COR-L47 (cell line): ENCODE data around the gene HLA-A.
A peak's percentile ranks its signal among the peaks of the same experiment; 100 is the strongest.

ENCODE experiments used
- DNase-seq: peaks from one replicate; lab custom pipeline; 2025; lab: John Stamatoyannopoulos, UW

Gene HLA-A

GRCh38 chr6:29935273-29935955 is 6.9 kb upstream of the HLA-A start:
- DNase-seq: no peak

- DNase-seq: no peak
Measured at GRCh38 chr6:29938746-29939508, 3.4 kb upstream of the HLA-A start.

DNA sequence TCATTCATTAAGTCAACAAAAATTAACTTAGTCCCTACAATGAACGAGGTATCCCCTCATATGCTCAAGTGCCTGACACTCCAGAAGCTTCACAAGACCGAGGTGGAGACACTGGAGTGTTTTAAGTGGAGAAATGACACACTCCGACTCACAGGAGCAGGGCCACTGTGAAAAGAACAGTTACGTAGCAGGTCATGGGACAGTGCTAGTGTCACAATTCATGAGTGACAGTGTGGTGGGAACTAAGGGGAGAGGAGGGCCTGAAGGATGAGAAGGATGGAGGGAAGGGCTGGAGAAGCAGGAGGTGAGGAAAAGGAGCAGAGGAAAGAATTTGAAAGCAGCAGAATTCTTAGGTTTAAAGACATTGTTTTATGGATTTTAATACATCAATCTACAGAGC is 1.3 kb upstream of the HLA-A start:
- no peak for DNase-seq

GRCh38 chr6:29941471-29941870 is 861 bp upstream of the HLA-A start:
- DNase-seq: no peak

GRCh38 chr6:29941916-29942274 is 437 bp upstream of the HLA-A start:
- no peak for DNase-seq

DNA sequence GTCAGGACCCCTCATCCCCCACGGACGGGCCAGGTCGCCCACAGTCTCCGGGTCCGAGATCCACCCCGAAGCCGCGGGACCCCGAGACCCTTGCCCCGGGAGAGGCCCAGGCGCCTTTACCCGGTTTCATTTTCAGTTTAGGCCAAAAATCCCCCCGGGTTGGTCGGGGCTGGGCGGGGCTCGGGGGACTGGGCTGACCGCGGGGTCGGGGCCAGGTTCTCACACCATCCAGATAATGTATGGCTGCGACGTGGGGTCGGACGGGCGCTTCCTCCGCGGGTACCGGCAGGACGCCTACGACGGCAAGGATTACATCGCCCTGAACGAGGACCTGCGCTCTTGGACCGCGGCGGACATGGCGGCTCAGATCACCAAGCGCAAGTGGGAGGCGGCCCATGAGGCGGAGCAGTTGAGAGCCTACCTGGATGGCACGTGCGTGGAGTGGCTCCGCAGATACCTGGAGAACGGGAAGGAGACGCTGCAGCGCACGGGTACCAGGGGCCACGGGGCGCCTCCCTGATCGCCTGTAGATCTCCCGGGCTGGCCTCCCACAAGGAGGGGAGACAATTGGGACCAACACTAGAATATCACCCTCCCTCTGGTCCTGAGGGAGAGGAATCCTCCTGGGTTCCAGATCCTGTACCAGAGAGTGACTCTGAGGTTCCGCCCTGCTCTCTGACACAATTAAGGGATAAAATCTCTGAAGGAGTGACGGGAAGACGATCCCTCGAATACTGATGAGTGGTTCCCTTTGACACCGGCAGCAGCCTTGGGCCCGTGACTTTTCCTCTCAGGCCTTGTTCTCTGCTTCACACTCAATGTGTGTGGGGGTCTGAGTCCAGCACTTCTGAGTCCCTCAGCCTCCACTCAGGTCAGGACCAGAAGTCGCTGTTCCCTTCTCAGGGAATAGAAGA is 978 bp downstream of the HLA-A start:
- DNase-seq: peak; percentile 38

DNA sequence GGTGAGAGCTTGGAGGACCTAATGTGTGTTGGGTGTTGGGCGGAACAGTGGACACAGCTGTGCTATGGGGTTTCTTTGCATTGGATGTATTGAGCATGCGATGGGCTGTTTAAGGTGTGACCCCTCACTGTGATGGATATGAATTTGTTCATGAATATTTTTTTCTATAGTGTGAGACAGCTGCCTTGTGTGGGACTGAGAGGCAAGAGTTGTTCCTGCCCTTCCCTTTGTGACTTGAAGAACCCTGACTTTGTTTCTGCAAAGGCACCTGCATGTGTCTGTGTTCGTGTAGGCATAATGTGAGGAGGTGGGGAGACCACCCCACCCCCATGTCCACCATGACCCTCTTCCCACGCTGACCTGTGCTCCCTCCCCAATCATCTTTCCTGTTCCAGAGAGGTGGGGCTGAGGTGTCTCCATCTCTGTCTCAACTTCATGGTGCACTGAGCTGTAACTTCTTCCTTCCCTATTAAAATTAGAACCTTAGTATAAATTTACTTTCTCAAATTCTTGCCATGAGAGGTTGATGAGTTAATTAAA is 3.0 kb downstream of the HLA-A start:
- no peak for DNase-seq

DNA sequence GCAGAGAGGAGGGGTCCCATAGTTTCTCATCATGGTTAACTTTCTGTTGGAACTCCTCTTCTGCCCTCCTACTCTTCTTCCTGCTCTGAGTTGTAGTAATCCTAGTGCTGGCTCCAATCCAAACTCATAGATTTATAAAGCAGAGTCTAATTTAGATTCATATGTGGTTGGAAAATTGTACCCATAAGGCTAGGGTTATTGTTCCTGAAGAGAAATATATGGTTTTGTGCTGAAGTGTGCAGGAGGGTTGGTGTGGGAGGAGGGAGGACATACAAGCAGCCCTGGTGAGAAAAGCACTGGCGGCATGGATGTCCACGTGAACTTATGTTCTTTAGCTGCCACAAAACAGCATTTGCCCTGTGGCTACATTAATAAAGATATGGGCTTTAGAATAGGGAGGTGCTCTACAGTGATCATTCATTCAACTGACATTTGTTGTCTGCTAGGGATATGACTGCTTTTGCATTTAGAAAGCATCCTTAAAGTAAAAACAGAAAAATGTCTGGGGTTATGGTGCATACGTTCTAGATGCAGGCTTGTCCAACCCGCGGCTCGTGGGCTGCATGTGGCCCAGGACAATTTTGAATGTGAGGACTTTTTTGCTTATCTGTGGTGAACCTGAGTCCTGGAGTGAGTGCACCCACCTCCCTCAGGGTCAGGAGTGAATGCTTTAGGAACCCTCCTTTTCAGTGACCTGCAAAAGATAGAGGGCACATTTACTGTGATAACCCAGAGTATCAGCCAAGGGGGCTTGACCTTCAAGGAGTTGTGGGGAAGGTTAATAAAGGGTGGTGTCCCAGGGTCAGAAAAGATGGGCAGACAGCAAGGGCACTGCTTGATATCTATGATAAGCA is 4.1 kb downstream of the HLA-A start:
- DNase-seq: no peak

GRCh38 chr6:29947077-29947980 is 5.0 kb downstream of the HLA-A start:
- DNase-seq: no peak

DNA sequence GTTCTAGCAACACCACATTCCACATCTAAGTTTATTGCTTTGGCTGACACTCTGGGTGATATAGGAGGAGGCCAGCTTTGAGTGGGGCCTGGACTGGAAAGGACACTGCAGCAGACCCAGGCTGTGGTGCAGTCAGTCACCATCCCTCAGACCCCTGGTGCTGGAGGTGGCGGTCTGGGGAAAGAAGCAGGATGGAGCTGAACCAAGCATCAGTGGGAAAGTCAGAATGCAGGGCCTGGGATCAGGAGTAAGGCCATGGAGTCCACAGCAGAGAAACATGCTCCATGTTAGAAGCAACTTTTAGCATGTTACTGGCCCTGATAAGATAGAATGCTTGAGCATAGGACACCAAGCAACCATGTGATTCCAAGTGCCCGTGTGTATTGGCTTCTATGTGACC is 5.9 kb downstream of the HLA-A start:
- DNase-seq: no peak

- DNase-seq: no peak
Measured at GRCh38 chr6:29949934-29950333, 7.6 kb downstream of the HLA-A start.

GRCh38 chr6:29951882-29952281 is 9.6 kb downstream of the HLA-A start:
- DNase-seq: no peak

DNA sequence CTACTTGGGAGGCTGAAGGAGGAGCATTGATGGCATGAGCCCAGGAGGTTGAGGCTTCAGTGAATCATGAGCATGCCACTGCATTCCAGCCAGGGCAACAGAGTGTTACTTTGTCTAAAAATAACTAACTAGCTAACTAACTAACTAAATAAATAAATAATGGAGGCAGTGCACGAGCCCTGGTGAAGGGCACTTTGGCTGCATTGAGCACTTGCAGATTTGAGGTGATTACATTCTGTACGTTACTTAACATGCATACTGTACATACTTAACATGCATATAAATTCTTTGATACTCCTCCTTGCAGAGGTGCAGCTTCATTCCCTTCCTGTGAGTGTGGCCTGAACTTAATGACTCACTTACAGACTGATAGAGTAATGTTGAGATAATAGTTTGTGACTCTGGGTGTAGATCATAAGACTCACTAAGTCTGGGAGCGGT is 10.7 kb downstream of the HLA-A start:
- no peak for DNase-seq

DNA sequence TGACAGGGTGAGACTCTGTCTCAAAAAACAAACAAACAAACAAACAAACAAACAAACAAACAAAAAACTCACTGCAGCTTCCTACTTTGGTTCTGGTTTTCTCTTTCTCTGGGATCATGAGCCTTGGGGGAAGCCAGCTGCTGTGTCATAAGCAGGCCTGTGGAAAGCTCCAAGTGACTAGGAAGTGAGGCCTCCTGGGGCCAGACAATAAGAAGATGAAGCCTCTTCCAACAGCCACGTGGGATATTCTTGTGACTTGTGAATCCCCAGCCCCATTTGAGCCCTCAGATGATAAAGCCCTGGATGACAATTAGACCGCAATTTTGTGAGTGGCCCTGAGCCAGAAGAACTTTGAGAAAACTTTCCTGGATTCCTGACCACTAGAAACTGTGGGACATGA is 11.4 kb downstream of the HLA-A start:
- DNase-seq: no peak

GRCh38 chr6:29954272-29954671 is 11.9 kb downstream of the HLA-A start:
- no peak for DNase-seq

DNA sequence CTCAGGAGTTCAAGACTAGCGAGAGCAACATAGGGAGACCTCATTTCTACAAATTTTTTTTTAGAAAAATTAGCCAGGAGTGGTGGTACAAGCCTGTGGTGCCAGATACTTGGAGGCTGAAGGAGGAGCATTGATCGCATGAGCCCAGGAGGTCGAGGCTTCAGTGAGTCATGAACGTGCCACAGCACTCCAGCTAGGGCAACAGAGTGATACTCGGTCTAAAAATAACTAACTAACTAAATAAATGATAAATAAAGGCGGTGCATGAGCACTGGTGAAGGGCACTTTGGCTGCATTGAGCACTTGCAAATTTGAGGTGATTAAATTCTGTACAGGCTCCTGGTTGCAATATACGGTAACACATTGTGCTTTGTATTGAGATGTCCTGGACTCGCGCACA is 13.5 kb downstream of the HLA-A start:
- DNase-seq: no peak

GRCh38 chr6:29956518-29956917 is 14.2 kb downstream of the HLA-A start:
- no peak for DNase-seq

DNA sequence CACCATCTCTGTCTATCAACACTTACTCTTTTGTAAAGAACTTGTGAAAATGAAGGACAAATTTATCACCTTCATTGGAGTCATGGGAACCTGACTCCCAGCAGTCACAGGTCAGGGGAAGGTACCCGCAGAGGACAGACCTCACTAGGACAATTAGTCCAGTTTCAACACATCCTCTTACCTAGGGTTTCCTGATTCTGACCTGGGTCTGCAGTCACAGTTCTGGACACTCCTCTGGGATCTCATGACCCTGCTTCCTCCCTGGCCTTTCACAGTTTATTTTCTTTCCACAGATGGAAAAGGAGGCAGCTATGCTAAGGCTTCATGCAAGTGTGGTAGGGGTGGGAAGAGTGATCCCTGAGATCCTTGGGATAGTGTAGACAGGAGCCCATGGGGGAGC is 15.7 kb downstream of the HLA-A start:
- no peak for DNase-seq

DNA sequence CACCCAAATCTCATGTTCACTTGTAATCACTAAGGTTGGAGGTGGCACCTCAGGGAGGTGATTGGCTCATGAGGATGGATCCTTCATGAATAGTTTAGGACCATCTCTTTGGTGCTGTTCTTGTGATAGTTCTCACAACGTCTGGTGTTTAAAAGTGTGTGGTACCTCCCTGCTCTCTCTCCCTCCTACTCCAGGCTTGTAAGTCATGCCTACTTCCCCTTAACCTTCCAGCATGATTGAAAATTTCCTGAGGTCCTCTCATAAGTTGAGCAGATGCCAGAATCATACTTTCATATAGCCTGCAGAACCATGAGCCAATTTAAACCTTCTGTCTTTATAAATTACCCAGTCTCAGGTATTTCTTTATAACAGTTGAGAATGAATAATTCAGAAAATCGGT is 16.6 kb downstream of the HLA-A start:
- DNase-seq: no peak

- DNase-seq: no peak
Measured at GRCh38 chr6:29959467-29959866, 17.1 kb downstream of the HLA-A start.
